GM12878 (cell line): ENCODE measurements around the gene RBPMS2. TPM values are rescaled to one million over a fixed set of nuclear protein-coding genes. Genes with fewer than 3 reads are reported as not detected.
A peak's percentile ranks its signal among the peaks of the same experiment; 100 is the strongest.

Source experiments
- ATAC-seq: fragments of 200-7000 bp; cut with Tn5 transposase; 3 replicates; pipeline ENCODE4 v1.9.1; 2020; ENCODE audit warnings: mild to moderate bottlenecking, moderate library complexity
- BruUV-seq: library from RNA; stranded (reverse); fragments of 400-500 nt; replicated peaks from 2 replicates; lab custom pipeline; 2021; lab: Mats Ljungman, UMichigan
- CTCF ChIA-PET: fragments of 300-600 bp; sonication (Branson Sonifier 250); formaldehyde crosslinking; extraction: SDS; loops from one replicate; lab custom pipeline; 2021; ENCODE audit warnings: inconsistent platforms; lab: Yijun Ruan, JAX
- POLR2A ChIA-PET: fragments of 350-600 bp; formaldehyde crosslinking; extraction: SDS; loops from one replicate; lab custom pipeline; 2021; ENCODE audit warnings: inconsistent platforms; lab: Charles Lee
- RAD21 ChIA-PET: fragments of 300-600 bp; sonication (Branson Sonifier 250); formaldehyde crosslinking; loops from one replicate; lab custom pipeline; 2023; ENCODE audit warnings: antibody characterized with exemption; ENCODE audit not compliant: unreplicated experiment; lab: Charles Lee
- SMC1A ChIA-PET: fragments of 300-600 bp; sonication (Branson Sonifier 250); formaldehyde crosslinking; loops from one replicate; lab custom pipeline; 2023; ENCODE audit not compliant: unreplicated experiment, uncharacterized antibody; lab: Charles Lee
- DNase-seq: peaks from one replicate; pipeline ENCODE4 v3.0.0-alpha.2; 2011; ENCODE audit warnings: low read depth, low spot score
- FAIRE-seq: peaks from 3 replicates; lab custom pipeline; 2011; peaks lifted over from hg19 to GRCh38; lab: Jason Lieb, UNC
- H2AFZ ChIP-seq: 2 replicates; pipeline ENCODE4 v1.6.0; 2011; ENCODE audit warnings: low read depth, low read length, control low read depth; ENCODE audit not compliant: control insufficient read depth
- H3K27ac ChIP-seq: 2 replicates; pipeline ENCODE4 v1.5.1; 2011; ENCODE audit warnings: control low read depth; ENCODE audit not compliant: control insufficient read depth, insufficient read depth
- H3K27me3 ChIP-seq, 2 experiments: replicated peaks in 1 of 2; 2 replicates each; pipeline versions ENCODE4 v1.6.0 to v1.6.1; 2011; ENCODE audit warnings: low read length in 1 of 2; ENCODE audit not compliant: control insufficient read depth in 2 of 2, insufficient read depth in 2 of 2
- H3K36me3 ChIP-seq, 2 experiments: 2 replicates each; pipeline ENCODE4 v1.5.1; 2011; ENCODE audit warnings: low read length in 1 of 2; ENCODE audit not compliant: control insufficient read depth in 2 of 2, insufficient read depth in 2 of 2
- H3K4me1 ChIP-seq: 2 replicates; pipeline ENCODE4 v1.6.1; 2011; ENCODE audit warnings: mild to moderate bottlenecking, low read length, moderate library complexity, mixed read lengths; ENCODE audit not compliant: control insufficient read depth, insufficient read depth
- H3K4me2 ChIP-seq: 2 replicates; pipeline ENCODE4 v1.6.0; 2011; ENCODE audit warnings: control low read depth; ENCODE audit not compliant: control insufficient read depth, insufficient read depth
- H3K4me3 ChIP-seq: fragments of 200-600 bp; sonication (generic); 2 replicates; pipeline ENCODE4 v1.5.1; 2016
- H3K79me2 ChIP-seq: 2 replicates; pipeline ENCODE4 v1.6.0; 2011; ENCODE audit warnings: low read length; ENCODE audit not compliant: control insufficient read depth, insufficient read depth
- H3K9ac ChIP-seq: 2 replicates; pipeline ENCODE4 v1.8.0; 2011; ENCODE audit warnings: low read length, control low read depth, mixed read lengths; ENCODE audit not compliant: control insufficient read depth, insufficient read depth
- H3K9me3 ChIP-seq: replicated peaks from 3 replicates; pipeline ENCODE4 v1.5.1; 2011; ENCODE audit warnings: mild to moderate bottlenecking, low read length; ENCODE audit not compliant: control insufficient read depth, insufficient read depth
- H4K20me1 ChIP-seq: 2 replicates; pipeline ENCODE4 v1.6.0; 2011; ENCODE audit not compliant: control insufficient read depth, insufficient read depth
- ATF3 ChIP-seq: IDR thresholded peaks from 2 replicates; pipeline ENCODE4 v1.6.1; 2011; ENCODE audit warnings: low read depth, mild to moderate bottlenecking, low read length, moderate library complexity, borderline replicate concordance; ENCODE audit errors: extremely low read depth
- GABPA ChIP-seq: IDR thresholded peaks from 2 replicates; pipeline ENCODE4 v1.6.1; 2014; ENCODE audit warnings: antibody characterized with exemption, low read depth, mild to moderate bottlenecking, inconsistent platforms
- PKNOX1 ChIP-seq: fragments of 450-650 bp; IDR thresholded peaks from 2 replicates; pipeline ENCODE4 v1.6.1; 2016; ENCODE audit warnings: mild to moderate bottlenecking
- SMC3 ChIP-seq: IDR thresholded peaks from 2 replicates; pipeline ENCODE4 v1.6.1; 2011; ENCODE audit warnings: low read length, improper control_type of control experiment, borderline replicate concordance
- USF1 ChIP-seq: IDR thresholded peaks from 2 replicates; pipeline ENCODE4 v1.6.1; 2011; ENCODE audit warnings: borderline replicate concordance, low read depth, mild to moderate bottlenecking, moderate library complexity, mixed read lengths, low read length; ENCODE audit not compliant: insufficient read depth; ENCODE audit errors: extremely low read length
- WGBS: methylation state at CpG from one replicate; pipeline ENCODE4 v1.1.6; 2016; ENCODE audit warnings: low lambda C conversion rate; ENCODE audit not compliant: insufficient replicate concordance, insufficient coverage; ENCODE audit errors: missing lambda C conversion rate; 5-methylcytosine and 5-hydroxymethylcytosine counted together
- in situ Hi-C: fragments of 300-500 bp; cut with MboI; formaldehyde crosslinking; loops from 9 replicates; pipeline ENCODE4 v1.14.3; 2018; ENCODE audit warnings: mixed read lengths
- intact Hi-C: fragments of 100-400 bp; cut with micrococcal nuclease; formaldehyde crosslinking; loops from one replicate; pipeline ENCODE4 v1.14.2; 2022; ENCODE audit not compliant: unreplicated experiment
- polyA plus RNA-seq, 11 experiments: library from polyadenylated mRNA; depleted of rRNA in 4 of 11; unstranded in 6 of 11; stranded (reverse) in 5 of 11; fragments of >200 nt; fragmentation: Nextera tagmentation in 4 of 11; fragmentation: Illumina TruSeq in 1 of 11; extraction: Ambion mirVana in 4 of 11; extraction: Trizol in 1 of 11; gene quantifications; 1 replicate in 1 of 11; 2 replicates in 10 of 11; pipeline versions ENCODE4 v1.2.1 to v1.2.3, GENCODE V29; 2011 to 2016; ENCODE audit warnings: inconsistent platforms in 2 of 11, missing spikeins in 2 of 11, low read depth in 1 of 11
- total RNA-seq, 4 experiments: library from RNA; depleted of rRNA in 3 of 4; stranded (reverse); fragments of >200 nt in 3 of 4; fragmentation: Illumina TruSeq in 1 of 4; extraction: Trizol in 1 of 4; gene quantifications; 2 replicates each; pipeline versions ENCODE4 v1.2.1 to v1.2.3, GENCODE V29; 2013 to 2021

The RBPMS2 gene
- total and polyA plus RNA-seq, 10 of the 15 experiments (the other 5 are each of a cell fraction or from before 2014, with no cell fraction given) = 0.06 to 0.31 (median 0.19) TPM; not detected in 3

- CTCF ChIA-PET = interaction anchor here (0.6 to 20.1 kb wide), 22 partner anchors 8 to 1882 kb away, joined by 3 to 529 read pairs (median 6); no protein-coding TSS in a partner anchor
- no peak overlapping the region for H3K4me2 ChIP-seq
- POLR2A ChIA-PET = interaction anchor here (0.5 to 1.2 kb wide), 6 partner anchors 43 to 752 kb away, joined by 3 to 8 read pairs (median 4); no protein-coding TSS in a partner anchor
- intact Hi-C loops (loop anchor here (5.0 to 10.0 kb wide), 3 partner anchors 160 to 352 kb away; no protein-coding TSS in a partner anchor), in situ Hi-C loops (loop anchor here (5.0 kb wide), 2 partner anchors 80 to 175 kb away; no protein-coding TSS in a partner anchor)
- no TSS peak for BruUV-seq
- H3K9me3 ChIP-seq = no peaks in the 10 kb centered on the region
- H2AFZ ChIP-seq = peak overlapping the region; percentile 34; the same call in 1 of the 2 replicates
- ATAC-seq = peak; percentile 25
- RAD21 ChIA-PET = interaction anchor here (0.6 to 10.2 kb wide), 15 partner anchors 10 to 369 kb away, joined by 3 to 148 read pairs (median 4); no protein-coding TSS in a partner anchor
- H3K79me2 ChIP-seq = no peaks in the 10 kb centered on the region
- SMC1A ChIA-PET = interaction anchor here (0.5 to 7.9 kb wide), 23 partner anchors 9 to 310 kb away, joined by 3 to 169 read pairs (median 4); partner anchors contain the start of gene PIF1
- peak; percentile 24 for DNase-seq
- no peak overlapping the region for H3K9ac ChIP-seq
- WGBS = 22% methylated on average over 7 of the region's 7 CpGs
- TF ChIP-seq GABPA = no peak
- 0 out of 2 replicates have a peak, but pooled peaks have one; percentile 1 for TF ChIP-seq SMC3
- no peak overlapping the region for H3K4me3 ChIP-seq
- no peaks in the 10 kb centered on the region for H4K20me1 ChIP-seq
- no peak overlapping the region for H3K27ac ChIP-seq
- H3K4me1 ChIP-seq = peaks cover 11% of the 10 kb centered on the region
- H3K27me3 ChIP-seq = no peaks in the 10 kb centered on the region; a peak in 1 of 4 replicates
- H3K36me3 ChIP-seq = no peaks in the 10 kb centered on the region
- FAIRE-seq = no peak
These were observed 43.1 kb downstream of the RBPMS2 start for GRCh38 chr15:64732156-64732860.

GRCh38 chr15:64731805-64732151, 43.6 kb downstream of the RBPMS2 start:
- no peaks in the 10 kb centered on the region for H4K20me1 ChIP-seq
- ChIA-PET RAD21 (interaction anchor here (0.6 to 10.2 kb wide), 12 partner anchors 11 to 370 kb away, joined by 3 to 148 read pairs (median 4); no protein-coding TSS in a partner anchor), POLR2A (interaction anchor here (0.5 to 1.2 kb wide), 3 partner anchors 115 to 753 kb away, joined by 3 to 6 read pairs (median 3); no protein-coding TSS in a partner anchor), SMC1A (interaction anchor here (1.1 to 7.9 kb wide), 15 partner anchors 11 to 321 kb away, joined by 3 to 169 read pairs (median 5); partner anchors contain the start of gene PIF1), CTCF (interaction anchor here (0.7 to 20.1 kb wide), 19 partner anchors 9 to 451 kb away, joined by 3 to 529 read pairs (median 7); no protein-coding TSS in a partner anchor)
- H3K4me1 ChIP-seq = peaks cover 11% of the 10 kb centered on the region
- intact Hi-C loops (loop anchor here (1.0 to 10.0 kb wide), 5 partner anchors 79 to 353 kb away; no protein-coding TSS in a partner anchor), in situ Hi-C loops (loop anchor here (5.0 kb wide), 2 partner anchors 81 to 176 kb away; no protein-coding TSS in a partner anchor)
- WGBS = 58% methylated on average over 9 of the region's 9 CpGs
- no peak overlapping the region for H2AFZ ChIP-seq
- BruUV-seq = no TSS peak
- H3K4me2 ChIP-seq = no peak overlapping the region
- H3K9me3 ChIP-seq = no peaks in the 10 kb centered on the region
- TF ChIP-seq ATF3 (no peak), PKNOX1 (peak; percentile 59), USF1 (no peak)
- ATAC-seq (no peak; the same call in 2 of the 3 replicates), FAIRE-seq (no peak), DNase-seq (no peak)
- no peak overlapping the region for H3K9ac ChIP-seq
- H3K4me3 ChIP-seq = no peak overlapping the region
- H3K36me3 ChIP-seq = no peaks in the 10 kb centered on the region
- H3K27ac ChIP-seq = no peak overlapping the region
- no peaks in the 10 kb centered on the region for H3K79me2 ChIP-seq
- no peaks in the 10 kb centered on the region; a peak in 1 of 4 replicates for H3K27me3 ChIP-seq
